ENCODE results near the gene BCAR3.

Gene BCAR3

DNA sequence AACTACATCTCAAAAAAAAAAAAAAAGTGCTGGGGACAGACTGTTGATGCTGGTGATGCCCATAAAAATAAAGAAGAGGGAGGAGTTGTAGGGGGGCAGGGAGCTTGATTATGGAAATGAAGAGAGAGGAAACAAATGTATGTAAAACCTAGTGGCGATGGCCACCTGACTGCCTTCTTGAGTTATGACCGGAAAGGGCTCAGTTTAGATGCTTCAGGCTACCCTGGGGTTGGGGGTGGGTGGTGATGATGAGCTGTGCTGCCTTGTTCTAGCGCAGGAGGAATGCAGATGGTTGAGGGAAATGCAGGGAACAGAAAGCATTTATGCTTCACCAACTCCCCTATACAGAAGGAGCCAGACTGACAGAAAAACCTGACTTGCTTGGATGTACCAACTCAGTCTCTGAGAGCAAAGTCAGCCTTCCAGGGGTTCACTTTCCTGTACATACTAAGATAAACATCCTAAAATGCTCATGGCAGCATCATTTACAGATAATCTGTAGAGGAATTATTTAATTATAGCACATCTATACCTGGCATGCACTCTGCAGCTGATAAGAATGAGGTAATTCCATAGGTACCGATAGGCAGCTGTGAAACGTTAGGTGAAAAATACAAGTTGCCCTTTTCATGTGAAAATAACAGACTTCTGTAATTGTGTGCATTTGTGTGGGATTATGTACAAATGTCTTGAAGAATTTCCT is 8.0 kb upstream of the BCAR3 start:
- H3K36me3 ChIP-seq (ENCODE audit: control insufficient read depth in 2 of 2, insufficient read depth in 1 of 2, low read length in 2 of 2) = no peaks in the 10 kb centered on the region
- POLR2A ChIA-PET = no interaction called here
- TF ChIP-seq WT1 (tag by site-specific recombination; IDR thresholded peaks at IDR 0.05) (no peak), ZNF580 (tag by site-specific recombination; IDR thresholded peaks at IDR 0.05) (no peak), ZIC2 (tag by site-specific recombination; IDR thresholded peaks at IDR 0.05) (no peak), ZNF623 (tag by site-specific recombination; IDR thresholded peaks at IDR 0.05) (no peak), ZNF292 (tag by site-specific recombination; IDR thresholded peaks at IDR 0.05; ENCODE audit: borderline replicate concordance, low read depth) (no peak), IKZF3 (tag by site-specific recombination; IDR thresholded peaks at IDR 0.05) (no peak), ZSCAN23 (tag by site-specific recombination; IDR thresholded peaks at IDR 0.05) (no peak), ZNF148 (tag by site-specific recombination; IDR thresholded peaks at IDR 0.05; ENCODE audit: borderline replicate concordance) (no peak), ZNF23 (tag by site-specific recombination; IDR thresholded peaks at IDR 0.05; ENCODE audit: borderline replicate concordance) (no peak), ZNF133 (tag by site-specific recombination; IDR thresholded peaks at IDR 0.05) (no peak), ZNF184 (tag by site-specific recombination; IDR thresholded peaks at IDR 0.05) (no peak), ZBTB8A (tag by site-specific recombination; IDR thresholded peaks at IDR 0.05) (no peak), KLF9 (tag by site-specific recombination; IDR thresholded peaks at IDR 0.05; ENCODE audit: low read depth) (no peak), ZNF341 (tag by site-specific recombination; IDR thresholded peaks at IDR 0.05; ENCODE audit: low read depth) (no peak), ZNF324 (tag by site-specific recombination; IDR thresholded peaks at IDR 0.05) (no peak), ZNF521 (tag by site-specific recombination; IDR thresholded peaks at IDR 0.05) (no peak)
- TF ChIP-seq, protein P1, sequence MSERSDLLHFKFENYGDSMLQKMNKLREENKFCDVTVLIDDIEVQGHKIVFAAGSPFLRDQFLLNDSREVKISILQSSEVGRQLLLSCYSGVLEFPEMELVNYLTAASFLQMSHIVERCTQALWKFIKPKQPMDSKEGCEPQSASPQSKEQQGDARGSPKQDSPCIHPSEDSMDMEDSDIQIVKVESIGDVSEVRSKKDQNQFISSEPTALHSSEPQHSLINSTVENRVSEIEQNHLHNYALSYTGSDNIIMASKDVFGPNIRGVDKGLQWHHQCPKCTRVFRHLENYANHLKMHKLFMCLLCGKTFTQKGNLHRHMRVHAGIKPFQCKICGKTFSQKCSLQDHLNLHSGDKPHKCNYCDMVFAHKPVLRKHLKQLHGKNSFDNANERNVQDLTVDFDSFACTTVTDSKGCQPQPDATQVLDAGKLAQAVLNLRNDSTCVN (tag by site-specific recombination; optimal IDR thresholded peaks at IDR 0.05) = no peak
- TF ChIP-seq, protein P2, sequence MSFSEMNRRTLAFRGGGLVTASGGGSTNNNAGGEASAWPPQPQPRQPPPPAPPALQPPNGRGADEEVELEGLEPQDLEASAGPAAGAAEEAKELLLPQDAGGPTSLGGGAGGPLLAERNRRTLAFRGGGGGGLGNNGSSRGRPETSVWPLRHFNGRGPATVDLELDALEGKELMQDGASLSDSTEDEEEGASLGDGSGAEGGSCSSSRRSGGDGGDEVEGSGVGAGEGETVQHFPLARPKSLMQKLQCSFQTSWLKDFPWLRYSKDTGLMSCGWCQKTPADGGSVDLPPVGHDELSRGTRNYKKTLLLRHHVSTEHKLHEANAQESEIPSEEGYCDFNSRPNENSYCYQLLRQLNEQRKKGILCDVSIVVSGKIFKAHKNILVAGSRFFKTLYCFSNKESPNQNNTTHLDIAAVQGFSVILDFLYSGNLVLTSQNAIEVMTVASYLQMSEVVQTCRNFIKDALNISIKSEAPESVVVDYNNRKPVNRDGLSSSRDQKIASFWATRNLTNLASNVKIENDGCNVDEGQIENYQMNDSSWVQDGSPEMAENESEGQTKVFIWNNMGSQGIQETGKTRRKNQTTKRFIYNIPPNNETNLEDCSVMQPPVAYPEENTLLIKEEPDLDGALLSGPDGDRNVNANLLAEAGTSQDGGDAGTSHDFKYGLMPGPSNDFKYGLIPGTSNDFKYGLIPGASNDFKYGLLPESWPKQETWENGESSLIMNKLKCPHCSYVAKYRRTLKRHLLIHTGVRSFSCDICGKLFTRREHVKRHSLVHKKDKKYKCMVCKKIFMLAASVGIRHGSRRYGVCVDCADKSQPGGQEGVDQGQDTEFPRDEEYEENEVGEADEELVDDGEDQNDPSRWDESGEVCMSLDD (tag by site-specific recombination; IDR thresholded peaks at IDR 0.05) = no peak
- CTCF ChIA-PET = interaction anchor here (0.6 to 1.0 kb wide), 3 partner anchors 14 to 236 kb away, joined by 3 read pairs; no protein-coding TSS in a partner anchor
- H3K4me1 ChIP-seq (ENCODE audit: control insufficient read depth, insufficient read depth, low read length) = 0 out of 2 replicates have a peak, but pooled peaks cover 4% of the 10 kb centered on the region
- no peaks in the 10 kb centered on the region for H3K9me3 ChIP-seq (ENCODE audit: control insufficient read depth, insufficient read depth, low read depth, low read length)
- no peak overlapping the region for H3K27ac ChIP-seq (ENCODE audit: extremely low read depth, low read depth, low read length)
- no peak overlapping the region for H3K4me3 ChIP-seq (ENCODE audit: low read depth, low read length)

DNA sequence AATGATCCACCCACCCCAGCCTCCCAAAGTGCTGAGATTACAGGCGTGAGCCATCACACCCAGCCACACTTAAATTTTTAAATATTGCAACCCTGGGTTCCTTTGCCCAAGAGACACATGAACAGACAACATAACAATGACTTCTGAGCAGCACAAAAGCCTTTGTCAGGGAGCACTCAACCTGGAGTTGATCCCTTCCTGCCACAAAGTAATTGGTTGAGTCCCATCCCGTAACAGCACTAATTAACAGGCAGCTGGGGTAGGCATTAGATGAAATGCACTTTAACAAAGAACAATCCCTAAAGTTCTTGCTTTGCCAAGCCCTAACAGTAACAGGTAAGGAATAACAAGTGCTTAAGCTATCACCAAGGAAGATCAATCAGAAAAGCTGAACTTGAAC is 5.9 kb upstream of the BCAR3 start:
- Histone ChIP-seq H3K4me3 (ENCODE audit: low read depth, low read length) (no peak overlapping the region), H3K9me3 (ENCODE audit: control insufficient read depth, insufficient read depth, low read depth, low read length) (no peaks in the 10 kb centered on the region), H3K27ac (ENCODE audit: extremely low read depth, low read depth, low read length) (no peak overlapping the region), H3K4me1 (ENCODE audit: control insufficient read depth, insufficient read depth, low read length) (0 out of 2 replicates have a peak, but pooled peaks cover 4% of the 10 kb centered on the region), H3K36me3 (ENCODE audit: control insufficient read depth in 2 of 2, insufficient read depth in 1 of 2, low read length in 2 of 2) (no peaks in the 10 kb centered on the region)
- CTCF ChIA-PET = interaction anchor here (0.7 to 1.1 kb wide), 2 partner anchors 9 to 129 kb away, joined by 3 to 4 read pairs; no protein-coding TSS in a partner anchor
- POLR2A ChIA-PET = no interaction called here
- TF ChIP-seq ZNF701 (tag by site-specific recombination; IDR thresholded peaks at IDR 0.05) = no peak
- TF ChIP-seq, protein P3, sequence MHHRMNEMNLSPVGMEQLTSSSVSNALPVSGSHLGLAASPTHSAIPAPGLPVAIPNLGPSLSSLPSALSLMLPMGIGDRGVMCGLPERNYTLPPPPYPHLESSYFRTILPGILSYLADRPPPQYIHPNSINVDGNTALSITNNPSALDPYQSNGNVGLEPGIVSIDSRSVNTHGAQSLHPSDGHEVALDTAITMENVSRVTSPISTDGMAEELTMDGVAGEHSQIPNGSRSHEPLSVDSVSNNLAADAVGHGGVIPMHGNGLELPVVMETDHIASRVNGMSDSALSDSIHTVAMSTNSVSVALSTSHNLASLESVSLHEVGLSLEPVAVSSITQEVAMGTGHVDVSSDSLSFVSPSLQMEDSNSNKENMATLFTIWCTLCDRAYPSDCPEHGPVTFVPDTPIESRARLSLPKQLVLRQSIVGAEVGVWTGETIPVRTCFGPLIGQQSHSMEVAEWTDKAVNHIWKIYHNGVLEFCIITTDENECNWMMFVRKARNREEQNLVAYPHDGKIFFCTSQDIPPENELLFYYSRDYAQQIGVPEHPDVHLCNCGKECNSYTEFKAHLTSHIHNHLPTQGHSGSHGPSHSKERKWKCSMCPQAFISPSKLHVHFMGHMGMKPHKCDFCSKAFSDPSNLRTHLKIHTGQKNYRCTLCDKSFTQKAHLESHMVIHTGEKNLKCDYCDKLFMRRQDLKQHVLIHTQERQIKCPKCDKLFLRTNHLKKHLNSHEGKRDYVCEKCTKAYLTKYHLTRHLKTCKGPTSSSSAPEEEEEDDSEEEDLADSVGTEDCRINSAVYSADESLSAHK (tag by site-specific recombination; IDR thresholded peaks at IDR 0.05) = no peak
- TF ChIP-seq ZNF664 (tag by site-specific recombination; IDR thresholded peaks at IDR 0.05) = no peak
- no peak for TF ChIP-seq ZNF768 (tag by site-specific recombination; IDR thresholded peaks at IDR 0.05)
- TF ChIP-seq SP2 (tag by site-specific recombination; IDR thresholded peaks at IDR 0.05) = no peak
- TF ChIP-seq ZNF610 (tag by site-specific recombination; IDR thresholded peaks at IDR 0.05; ENCODE audit: borderline replicate concordance) = no peak
- TF ChIP-seq ZNF791 (tag by site-specific recombination; IDR thresholded peaks at IDR 0.05) = no peak
- no peak for TF ChIP-seq ZNF114 (tag by site-specific recombination; IDR thresholded peaks at IDR 0.05)
- no peak for TF ChIP-seq ZNF76 (tag by site-specific recombination; IDR thresholded peaks at IDR 0.05; ENCODE audit: borderline replicate concordance, low read depth)
